ENCODE measurements around the gene COL25A1.

COL25A1 gene

DNA sequence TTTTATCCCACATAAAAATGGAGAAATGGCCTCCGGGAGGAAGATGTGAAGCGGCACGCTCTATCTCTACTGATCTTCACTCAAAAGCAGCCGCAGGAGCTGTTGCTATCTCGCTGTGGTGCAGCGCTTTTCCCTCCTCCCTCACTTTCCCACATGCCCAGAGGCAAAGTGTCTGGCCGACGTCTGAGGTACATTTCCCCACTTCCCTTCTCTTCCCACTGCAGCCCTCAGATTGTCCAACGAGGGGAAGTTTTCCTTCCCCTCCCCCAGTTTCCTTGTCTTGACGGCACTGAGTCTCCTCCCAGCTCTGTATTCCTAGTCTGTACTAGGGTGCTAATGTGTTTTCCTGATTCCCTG lies 660 bp upstream of the COL25A1 start:
- H3K27ac Mint-ChIP-seq, result no peak overlapping the region
- no peak for ATAC-seq (replicated peaks)
- H3K4me3 Mint-ChIP-seq, result peak overlapping the region; percentile 78 to 80
- H3K4me1 Mint-ChIP-seq, result peaks cover 10 to 18% of the 10 kb centered on the region in 2 donors
- H3K36me3 Mint-ChIP-seq, result peaks cover 0 to 2% of the 10 kb centered on the region in 2 donors
- H3K27me3 Mint-ChIP-seq, result peaks cover 55% of the 10 kb centered on the region in 2 donors
- no peak for DNase-seq
- H3K9me3 Mint-ChIP-seq, result peaks cover 0 to 2% of the 10 kb centered on the region in 2 donors

DNA sequence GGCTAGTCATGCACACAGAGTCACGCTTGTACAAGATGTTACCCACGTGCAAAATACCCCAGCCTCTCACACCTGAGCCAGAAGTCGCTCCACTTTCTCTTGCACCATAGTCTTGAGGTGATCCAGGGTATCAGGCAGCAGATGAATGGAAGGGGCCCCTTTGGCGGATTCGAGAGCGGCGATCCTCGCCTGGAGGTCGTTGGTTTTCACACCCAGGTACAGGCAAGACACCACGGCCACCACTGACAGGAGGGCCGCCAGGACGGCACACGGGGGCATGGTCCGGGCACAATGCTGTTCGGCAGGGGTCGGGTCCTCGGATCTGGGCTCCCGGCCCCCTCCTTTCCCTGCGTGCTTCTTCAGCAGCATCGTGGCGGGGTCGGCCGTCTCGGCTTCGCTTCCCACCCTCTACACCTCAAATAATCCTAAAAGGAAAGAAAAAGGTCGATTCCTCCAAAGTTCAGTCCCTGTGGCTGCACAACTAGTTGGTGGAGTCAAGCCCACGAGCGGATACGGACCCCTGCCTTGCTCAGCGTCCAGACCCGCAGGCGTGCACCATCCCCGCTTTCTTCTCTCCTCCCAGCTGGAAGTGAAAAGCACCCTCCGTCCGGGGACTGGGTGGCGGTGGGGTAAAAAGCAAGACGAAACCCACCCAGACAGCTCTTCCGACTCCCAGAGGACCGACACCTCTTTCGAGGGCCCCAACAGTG lies 652 bp downstream of the COL25A1 start:
- DNase-seq, result no peak
- Mint-ChIP-seq H3K9me3 (peaks cover 0 to 2% of the 10 kb centered on the region in 2 donors), H3K4me3 (peak overlapping the region; percentile 73 to 80), H3K27me3 (peaks cover 55% of the 10 kb centered on the region in 2 donors), H3K4me1 (peaks cover 10 to 18% of the 10 kb centered on the region in 2 donors), H3K36me3 (peaks cover 0 to 2% of the 10 kb centered on the region in 2 donors), H3K27ac (no peak overlapping the region)
- ATAC-seq (replicated peaks), result peak; percentile 8 to 22

- Mint-ChIP-seq H3K27ac (no peak overlapping the region), H3K36me3 (peaks cover 0 to 2% of the 10 kb centered on the region in 2 donors), H3K4me1 (peaks cover 10 to 18% of the 10 kb centered on the region in 2 donors), H3K27me3 (peaks cover 43 to 49% of the 10 kb centered on the region in 2 donors), H3K4me3 (no peak overlapping the region), H3K9me3 (no peaks in the 10 kb centered on the region)
- DNase-seq (no peak), ATAC-seq (replicated peaks) (no peak)
Observed at GRCh38 chr4:109298279-109299010, 4.0 kb downstream of the COL25A1 start.

DNA sequence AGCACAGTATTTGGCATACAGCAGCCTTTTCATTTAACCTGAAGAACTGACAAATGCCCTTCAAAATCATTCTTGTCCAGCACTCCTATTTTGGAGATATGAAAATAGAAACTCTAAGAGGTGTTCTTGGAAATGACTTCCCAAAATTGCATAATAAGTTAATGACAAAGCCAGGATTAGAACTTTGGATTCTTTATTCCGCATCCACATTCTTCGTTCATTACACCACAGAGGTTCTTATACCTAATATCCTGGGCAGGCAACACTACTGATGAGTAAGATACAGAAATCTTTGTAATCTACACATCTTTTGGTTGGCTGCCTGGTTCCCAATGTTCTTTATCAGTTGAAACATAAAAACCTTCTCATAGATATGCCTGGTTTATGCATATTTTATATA lies 5.9 kb downstream of the COL25A1 start:
- Mint-ChIP-seq H3K9me3 (no peaks in the 10 kb centered on the region), H3K4me1 (peaks cover 3% of the 10 kb centered on the region in 2 donors), H3K4me3 (no peak overlapping the region), H3K36me3 (no peaks in the 10 kb centered on the region), H3K27ac (no peak overlapping the region), H3K27me3 (peaks cover 25 to 33% of the 10 kb centered on the region in 2 donors)
- ATAC-seq (replicated peaks), result no peak
- no peak for DNase-seq

- peaks cover 16 to 21% of the 10 kb centered on the region in 2 donors for H3K27me3 Mint-ChIP-seq
- no peak overlapping the region for H3K27ac Mint-ChIP-seq
- ATAC-seq (replicated peaks) (no peak), DNase-seq (no peak)
- H3K9me3 Mint-ChIP-seq, result no peaks in the 10 kb centered on the region
- no peak overlapping the region for H3K4me3 Mint-ChIP-seq
- H3K36me3 Mint-ChIP-seq, result no peaks in the 10 kb centered on the region
- H3K4me1 Mint-ChIP-seq, result no peaks in the 10 kb centered on the region
Observed at GRCh38 chr4:109295081-109295480, 7.4 kb downstream of the COL25A1 start.

- Mint-ChIP-seq H3K27me3 (peaks cover 11 to 16% of the 10 kb centered on the region in 2 donors), H3K9me3 (no peaks in the 10 kb centered on the region), H3K36me3 (no peaks in the 10 kb centered on the region), H3K27ac (no peak overlapping the region), H3K4me1 (no peaks in the 10 kb centered on the region), H3K4me3 (no peak overlapping the region)
- no peak for DNase-seq
- ATAC-seq (replicated peaks), result no peak
Observed at GRCh38 chr4:109294468-109295020, 7.9 kb downstream of the COL25A1 start.

- Mint-ChIP-seq H3K9me3 (no peaks in the 10 kb centered on the region), H3K4me3 (no peak overlapping the region), H3K27ac (no peak overlapping the region), H3K27me3 (peaks cover 11 to 16% of the 10 kb centered on the region in 2 donors), H3K4me1 (no peaks in the 10 kb centered on the region), H3K36me3 (no peaks in the 10 kb centered on the region)
- ATAC-seq (replicated peaks) (peak; percentile 83 to 86), DNase-seq (no peak)
Observed at GRCh38 chr4:109294006-109294405, 8.5 kb downstream of the COL25A1 start.

GRCh38 chr4:109291707-109292238 lies 10.7 kb downstream of the COL25A1 start:
- Mint-ChIP-seq H3K36me3 (no peaks in the 10 kb centered on the region), H3K4me1 (no peaks in the 10 kb centered on the region), H3K9me3 (no peaks in the 10 kb centered on the region), H3K4me3 (no peak overlapping the region), H3K27me3 (peaks cover 6 to 11% of the 10 kb centered on the region in 2 donors), H3K27ac (no peak overlapping the region)
- DNase-seq, result no peak
- ATAC-seq (replicated peaks), result no peak

- H3K36me3 Mint-ChIP-seq, result no peaks in the 10 kb centered on the region
- ATAC-seq (replicated peaks), result no peak
- no peak overlapping the region for H3K4me3 Mint-ChIP-seq
- peaks cover 6 to 11% of the 10 kb centered on the region in 2 donors for H3K27me3 Mint-ChIP-seq
- no peak for DNase-seq
- H3K4me1 Mint-ChIP-seq, result no peaks in the 10 kb centered on the region
- H3K9me3 Mint-ChIP-seq, result no peaks in the 10 kb centered on the region
- H3K27ac Mint-ChIP-seq, result no peak overlapping the region
Observed at GRCh38 chr4:109290918-109291317, 11.5 kb downstream of the COL25A1 start.

DNA sequence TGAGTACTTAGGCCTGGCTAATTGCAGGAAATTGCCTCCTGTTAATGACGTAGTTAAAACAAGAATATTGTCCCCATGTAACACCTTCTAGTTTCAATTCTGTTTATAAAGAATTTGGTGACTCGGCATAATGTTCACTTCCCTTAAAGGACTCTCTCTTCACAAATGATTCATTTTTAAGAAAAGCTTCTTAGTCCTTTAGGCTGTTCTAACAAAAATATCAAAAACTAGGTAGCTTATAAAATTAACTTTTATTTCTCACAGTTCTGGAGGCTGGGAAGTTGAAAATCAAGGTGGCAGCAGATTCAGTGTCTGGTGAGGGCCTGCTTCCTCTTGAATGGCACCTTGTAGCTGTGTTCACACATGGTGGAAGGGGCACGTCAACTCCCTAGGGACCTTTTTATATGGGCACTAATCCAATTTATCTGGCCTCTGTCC lies 23.8 kb downstream of the COL25A1 start:
- no peak for DNase-seq

DNA sequence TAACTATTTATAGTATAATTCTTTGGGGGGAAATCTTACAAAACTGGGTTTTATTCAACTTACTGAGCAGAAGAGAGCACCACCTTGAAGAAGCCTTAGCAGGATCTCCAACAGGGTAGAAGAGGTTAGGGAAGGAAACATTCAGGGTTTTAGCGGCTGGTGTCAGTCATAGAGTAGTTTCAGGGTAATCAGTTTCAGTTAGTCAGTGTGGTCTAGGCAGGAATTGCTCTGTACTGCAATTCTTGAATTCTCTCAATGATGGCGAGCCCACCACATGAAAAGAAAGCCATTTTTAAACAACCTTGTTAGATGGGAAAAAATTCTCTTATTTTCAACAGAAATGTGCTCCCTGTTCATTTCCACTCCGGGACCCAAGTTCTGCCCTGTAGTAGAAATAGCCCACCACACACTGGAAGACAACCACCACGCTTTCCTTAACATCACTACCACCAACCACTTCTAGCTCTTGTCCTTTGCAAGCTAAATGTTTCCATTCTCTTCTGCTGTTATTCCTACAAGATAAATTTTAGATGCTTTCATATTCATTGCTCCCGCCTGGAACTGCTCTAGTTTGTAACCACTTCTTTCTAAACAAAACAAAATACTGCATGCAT lies 25.9 kb downstream of the COL25A1 start:
- no peak overlapping the region for H3K4me3 Mint-ChIP-seq
- H3K36me3 Mint-ChIP-seq, result no peaks in the 10 kb centered on the region
- H3K27ac Mint-ChIP-seq, result no peak overlapping the region
- H3K4me1 Mint-ChIP-seq, result peaks cover 0 to 1% of the 10 kb centered on the region in 2 donors
- ATAC-seq (replicated peaks), result no peak
- no peak for DNase-seq
- H3K9me3 Mint-ChIP-seq, result no peaks in the 10 kb centered on the region
- peaks cover 6 to 7% of the 10 kb centered on the region in 2 donors for H3K27me3 Mint-ChIP-seq

More for the DNA sequence above, 23.8 kb downstream of the COL25A1 start:
- Mint-ChIP-seq H3K4me1 (peaks cover 0 to 1% of the 10 kb centered on the region in 2 donors), H3K9me3 (no peaks in the 10 kb centered on the region), H3K27me3 (peaks cover under 1 to 4% of the 10 kb centered on the region in 2 donors), H3K4me3 (no peak overlapping the region), H3K27ac (no peak overlapping the region), H3K36me3 (no peaks in the 10 kb centered on the region)
- peak; percentile 90 to 94 for ATAC-seq (replicated peaks)

- H3K4me1 Mint-ChIP-seq, result peaks cover 0 to 1% of the 10 kb centered on the region in 2 donors
- no peak overlapping the region for H3K4me3 Mint-ChIP-seq
- no peak overlapping the region for H3K27ac Mint-ChIP-seq
- DNase-seq (no peak), ATAC-seq (replicated peaks) (no peak)
- peaks cover 5 to 6% of the 10 kb centered on the region in 2 donors for H3K27me3 Mint-ChIP-seq
- H3K36me3 Mint-ChIP-seq, result no peaks in the 10 kb centered on the region
- no peaks in the 10 kb centered on the region for H3K9me3 Mint-ChIP-seq
Observed at GRCh38 chr4:109275066-109275745, 27.3 kb downstream of the COL25A1 start.

GRCh38 chr4:109266891-109267290 lies 35.6 kb downstream of the COL25A1 start:
- H3K9me3 Mint-ChIP-seq, result no peaks in the 10 kb centered on the region
- DNase-seq (no peak), ATAC-seq (replicated peaks) (no peak)
- H3K4me3 Mint-ChIP-seq, result no peak overlapping the region
- H3K27me3 Mint-ChIP-seq, result peaks cover 0 to 3% of the 10 kb centered on the region in 2 donors
- H3K4me1 Mint-ChIP-seq, result no peaks in the 10 kb centered on the region
- no peak overlapping the region for H3K27ac Mint-ChIP-seq
- H3K36me3 Mint-ChIP-seq, result no peaks in the 10 kb centered on the region

GRCh38 chr4:109266236-109266635 lies 36.2 kb downstream of the COL25A1 start:
- ATAC-seq (replicated peaks), result no peak
- no peaks in the 10 kb centered on the region for H3K4me1 Mint-ChIP-seq
- H3K36me3 Mint-ChIP-seq, result no peaks in the 10 kb centered on the region
- no peak for DNase-seq
- H3K27ac Mint-ChIP-seq, result no peak overlapping the region
- no peak overlapping the region for H3K4me3 Mint-ChIP-seq
- no peaks in the 10 kb centered on the region for H3K9me3 Mint-ChIP-seq
- H3K27me3 Mint-ChIP-seq, result peaks cover 0 to 3% of the 10 kb centered on the region in 2 donors
